ENCODE data around the gene C21orf58. TPM values are rescaled to one million over a fixed set of nuclear protein-coding genes. Genes with fewer than 3 reads are reported as not detected.
"Not testable (repeated sequence)": the region's sequence is repeated elsewhere in the genome, so short reads cannot be mapped to it uniquely, and the experiment has no call there.

C21orf58 gene
- total and polyA plus RNA-seq, 12 donors: 0.51 to 2.9 (median 1.3) TPM

DNA sequence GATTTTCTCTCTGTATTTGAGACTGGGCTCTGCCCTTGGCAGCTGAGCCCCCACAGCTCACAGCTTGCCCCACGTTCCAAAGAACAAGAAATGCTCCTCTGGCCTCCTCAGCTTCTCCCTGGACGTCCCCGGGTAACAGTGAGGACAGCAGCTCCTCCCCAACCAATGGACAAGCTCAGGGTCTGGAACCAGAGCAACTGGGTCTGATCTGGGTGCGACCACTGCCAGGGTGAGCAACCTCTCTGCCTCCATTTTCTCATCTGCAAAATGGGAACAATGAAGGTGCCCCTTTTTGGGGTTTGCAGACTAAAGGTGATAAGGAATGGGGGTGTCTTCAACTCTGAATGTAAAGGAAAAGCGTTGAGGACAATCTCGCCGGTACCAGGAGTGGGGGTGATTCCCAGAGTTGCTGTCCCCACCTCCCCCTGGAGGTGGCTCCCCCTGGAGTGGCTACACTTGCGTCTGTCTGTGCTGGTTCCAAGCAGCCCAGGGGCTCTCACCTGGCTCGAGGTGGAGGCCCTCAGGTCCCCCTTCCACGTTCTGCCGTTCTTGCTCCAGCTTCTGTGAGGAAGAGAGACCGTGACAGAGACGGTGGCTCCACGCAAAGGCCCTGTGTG is 6.9 kb downstream of the C21orf58 start:
- ATAC-seq: no peak
- intact Hi-C loops (cut with DNase I): loop anchor here in 1 of 10 donors (10.0 kb wide), 1 partner anchor 52 kb away; no protein-coding TSS in a partner anchor
- 95% methylated on average over 14 of the region's 14 CpGs for WGBS, 2 donors

GRCh38 chr21:46314441-46315020 is 9.1 kb downstream of the C21orf58 start:
- Histone ChIP-seq H3K4me3 (no peak overlapping the region), H3K9me3 (no peaks in the 10 kb centered on the region), H3K27me3 (no peaks in the 10 kb centered on the region), H3K27ac (no peak overlapping the region), H3K36me3 (peaks cover 0 to 18% (median 0%) of the 10 kb centered on the region in 9 donors), H3K4me1 (peaks cover 0 to 6% (median 0%) of the 10 kb centered on the region in 9 donors)
- WGBS, 2 donors: 95 to 97% methylated on average over 22 of the region's 22 CpGs
- intact Hi-C loops (cut with DNase I): loop anchor here in 1 of 10 donors (10.0 kb wide), 1 partner anchor 50 kb away; no protein-coding TSS in a partner anchor
- ATAC-seq: no peak
- DNase-seq: no peak
- TF ChIP-seq, protein P1, sequence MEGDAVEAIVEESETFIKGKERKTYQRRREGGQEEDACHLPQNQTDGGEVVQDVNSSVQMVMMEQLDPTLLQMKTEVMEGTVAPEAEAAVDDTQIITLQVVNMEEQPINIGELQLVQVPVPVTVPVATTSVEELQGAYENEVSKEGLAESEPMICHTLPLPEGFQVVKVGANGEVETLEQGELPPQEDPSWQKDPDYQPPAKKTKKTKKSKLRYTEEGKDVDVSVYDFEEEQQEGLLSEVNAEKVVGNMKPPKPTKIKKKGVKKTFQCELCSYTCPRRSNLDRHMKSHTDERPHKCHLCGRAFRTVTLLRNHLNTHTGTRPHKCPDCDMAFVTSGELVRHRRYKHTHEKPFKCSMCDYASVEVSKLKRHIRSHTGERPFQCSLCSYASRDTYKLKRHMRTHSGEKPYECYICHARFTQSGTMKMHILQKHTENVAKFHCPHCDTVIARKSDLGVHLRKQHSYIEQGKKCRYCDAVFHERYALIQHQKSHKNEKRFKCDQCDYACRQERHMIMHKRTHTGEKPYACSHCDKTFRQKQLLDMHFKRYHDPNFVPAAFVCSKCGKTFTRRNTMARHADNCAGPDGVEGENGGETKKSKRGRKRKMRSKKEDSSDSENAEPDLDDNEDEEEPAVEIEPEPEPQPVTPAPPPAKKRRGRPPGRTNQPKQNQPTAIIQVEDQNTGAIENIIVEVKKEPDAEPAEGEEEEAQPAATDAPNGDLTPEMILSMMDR (IDR thresholded peaks at IDR 0.05): no peak

More for the DNA sequence above, 6.9 kb downstream of the C21orf58 start:
- no peak for DNase-seq
- Histone ChIP-seq H3K9me3 (no peaks in the 10 kb centered on the region), H3K27me3 (no peaks in the 10 kb centered on the region), H3K36me3 (peaks cover 0 to 18% (median 0%) of the 10 kb centered on the region in 9 donors), H3K4me1 (peaks cover 0 to 22% (median 2%) of the 10 kb centered on the region in 9 donors), H3K4me3 (no peak overlapping the region), H3K27ac (no peak overlapping the region)
- TF ChIP-seq, protein P1 (IDR thresholded peaks at IDR 0.05): no peak

GRCh38 chr21:46312949-46313348 is 10.7 kb downstream of the C21orf58 start:
- intact Hi-C loops (cut with DNase I): loop anchor here in 1 of 10 donors (10.0 kb wide), 1 partner anchor 48 kb away; no protein-coding TSS in a partner anchor
- no peak for DNase-seq
- ATAC-seq: no peak
- Histone ChIP-seq H3K4me3 (no peak overlapping the region), H3K27ac (no peak overlapping the region), H3K36me3 (peaks cover 0 to 27% (median 0%) of the 10 kb centered on the region in 9 donors), H3K27me3 (no peaks in the 10 kb centered on the region), H3K4me1 (peaks cover 0 to 4% (median 0%) of the 10 kb centered on the region in 9 donors), H3K9me3 (no peaks in the 10 kb centered on the region)
- TF ChIP-seq, protein P1 (IDR thresholded peaks at IDR 0.05): no peak
- 96 to 97% methylated on average over 5 of the region's 5 CpGs for WGBS, 2 donors

DNA sequence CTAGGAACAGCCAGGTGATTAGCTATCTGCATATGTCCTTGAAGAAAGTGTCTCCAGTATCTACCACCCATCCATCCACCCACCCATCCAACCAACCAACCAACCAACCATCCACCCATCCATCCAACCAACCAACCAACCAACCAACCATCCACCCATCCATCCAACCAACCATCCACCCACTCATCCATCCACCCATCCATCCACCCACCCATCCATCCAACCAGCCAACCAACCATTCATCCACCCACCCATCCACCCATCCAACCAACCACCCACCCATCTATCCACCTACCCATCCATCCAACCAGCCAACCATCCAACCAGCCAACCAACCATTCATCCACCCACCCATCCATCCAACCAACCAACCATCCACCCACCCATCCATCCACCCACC is 12.1 kb downstream of the C21orf58 start:
- no peak overlapping the region for H3K27ac ChIP-seq
- TF ChIP-seq, protein P1 (IDR thresholded peaks at IDR 0.05): no peak
- intact Hi-C loops (cut with DNase I): loop anchor here in 1 of 10 donors (10.0 kb wide), 1 partner anchor 47 kb away; no protein-coding TSS in a partner anchor
- H3K36me3 ChIP-seq: peaks cover 0 to 27% (median 0%) of the 10 kb centered on the region in 9 donors
- no peak for ATAC-seq
- no peaks in the 10 kb centered on the region for H3K4me1 ChIP-seq
- H3K27me3 ChIP-seq: no peaks in the 10 kb centered on the region
- no peaks in the 10 kb centered on the region for H3K9me3 ChIP-seq
- DNase-seq: no peak
- H3K4me3 ChIP-seq: no peak overlapping the region

GRCh38 chr21:46310260-46310659 is 13.4 kb downstream of the C21orf58 start:
- not testable (repeated sequence) for H3K4me1 ChIP-seq, H3K9me3 ChIP-seq, H3K27me3 ChIP-seq, H3K4me3 ChIP-seq, DNase-seq, ATAC-seq, H3K27ac ChIP-seq
- intact Hi-C loops (cut with DNase I): loop anchor here in 1 of 10 donors (10.0 kb wide), 1 partner anchor 45 kb away; no protein-coding TSS in a partner anchor
- peaks cover 0 to 30% (median 0%) of the 10 kb centered on the region in 9 donors for H3K36me3 ChIP-seq
- WGBS, 2 donors: 98 to 99% methylated on average over 8 of the region's 8 CpGs

Data from heart right ventricle (tissue), 16 donors.